B cell (primary cell): ENCODE measurements around the gene MMGT1. TPM values are rescaled to one million over a fixed set of nuclear protein-coding genes. Genes with fewer than 3 reads are reported as not detected.
"Not testable (repeated sequence)": the region's sequence is repeated elsewhere in the genome, so short reads cannot be mapped to it uniquely, and the experiment has no call there.

Experiments used
- ATAC-seq: fragments of 200-7000 bp; cut with Tn5 transposase; one replicate; pipeline ENCODE4 v1.10.0; 2021; ENCODE audit warnings: low read depth, mild to moderate bottlenecking, moderate number of reproducible peaks, moderate library complexity
- CTCF ChIA-PET: fragments of 350-600 bp; sonication (Branson Sonifier 250); formaldehyde crosslinking; loops from one replicate; lab custom pipeline; 2021; ENCODE audit warnings: antibody characterized with exemption, inconsistent platforms; lab: Charles Lee
- POLR2A ChIA-PET: fragments of 350-600 bp; sonication (Branson Sonifier 250); formaldehyde crosslinking; loops from one replicate; lab custom pipeline; 2021; ENCODE audit warnings: antibody characterized with exemption; lab: Charles Lee
- DNase-seq: peaks from one replicate; pipeline ENCODE4 v3.0.0; 2013
- H2AFZ ChIP-seq: 2 replicates; pipeline ENCODE4 v1.6.1; 2012; ENCODE audit warnings: mild to moderate bottlenecking, low read depth, low read length; ENCODE audit not compliant: insufficient read depth, poor library complexity, severe bottlenecking
- H3K27ac ChIP-seq, 2 donors: 1 replicate in 1 of 2; 2 replicates in 1 of 2; pipeline ENCODE4 v1.5.1; 2012 to 2013; ENCODE audit warnings: low read length in 2 of 2, mild to moderate bottlenecking in 2 of 2, moderate library complexity in 1 of 2
- H3K27me3 ChIP-seq, 4 experiments: fragments of 200-600 bp in 1 of 4; sonication (generic) in 1 of 4; replicated peaks in 1 of 4; 1 replicate in 2 of 4; 2 replicates in 2 of 4; pipeline versions ENCODE4 v1.6.1 to v1.7.0; 2013 to 2016; ENCODE audit warnings: low read length in 3 of 4, mild to moderate bottlenecking in 2 of 4, mixed read lengths in 1 of 4, moderate library complexity in 1 of 4; ENCODE audit not compliant: insufficient read depth in 4 of 4, control insufficient read depth in 3 of 4; ENCODE audit errors: control extremely low read depth in 1 of 4
- H3K36me3 ChIP-seq, 2 experiments: replicated peaks in 1 of 2; 1 replicate in 1 of 2; 2 replicates in 1 of 2; pipeline versions ENCODE4 v1.6.1 to v1.7.1; 2013; ENCODE audit warnings: low read length in 1 of 2; ENCODE audit not compliant: insufficient read depth in 2 of 2, control insufficient read depth in 1 of 2; ENCODE audit errors: control extremely low read depth in 1 of 2, extremely low read depth in 1 of 2
- H3K4me1 ChIP-seq, 2 donors: fragments of 200-600 bp in 1 of 2; sonication (generic) in 1 of 2; 1 replicate in 1 of 2; 2 replicates in 1 of 2; pipeline versions ENCODE4 v1.5.1 to v1.6.1; 2013 to 2017; ENCODE audit warnings: low read length in 2 of 2; ENCODE audit not compliant: control insufficient read depth in 2 of 2, insufficient read depth in 2 of 2
- H3K4me2 ChIP-seq: replicated peaks from 2 replicates; pipeline ENCODE3; 2012; ENCODE audit warnings: mild to moderate bottlenecking, low read depth, low read length; ENCODE audit not compliant: poor library complexity, severe bottlenecking
- H3K4me3 ChIP-seq, 5 experiments: fragments of 200-600 bp in 1 of 5; sonication (generic) in 1 of 5; 1 replicate in 3 of 5; 2 replicates in 2 of 5; pipeline versions ENCODE4 v1.5.1 to v1.7.0; 2011 to 2016; ENCODE audit warnings: low read length in 4 of 5, mild to moderate bottlenecking in 4 of 5, low read depth in 2 of 5, control low read depth in 1 of 5, moderate library complexity in 1 of 5; ENCODE audit not compliant: insufficient read depth in 1 of 5; ENCODE audit errors: control extremely low read depth in 1 of 5, extremely low read depth in 1 of 5
- H3K79me2 ChIP-seq: fragments of 200-600 bp; sonication (generic); one replicate; pipeline ENCODE4 v1.6.0; 2016; ENCODE audit warnings: low read length; ENCODE audit not compliant: control insufficient read depth, insufficient read depth
- H3K9ac ChIP-seq: fragments of 200-600 bp; sonication (generic); 2 replicates; pipeline ENCODE4 v1.6.1; 2017; ENCODE audit warnings: mild to moderate bottlenecking, low read length, moderate library complexity
- H3K9me3 ChIP-seq, 3 donors: one replicate each; pipeline versions ENCODE4 v1.6.1 to v1.7.1; 2013; ENCODE audit warnings: low read length in 2 of 3; ENCODE audit not compliant: control insufficient read depth in 2 of 3, insufficient read depth in 1 of 3; ENCODE audit errors: control extremely low read depth in 1 of 3
- H4K20me1 ChIP-seq: 2 replicates; pipeline ENCODE4 v1.6.0; 2012; ENCODE audit warnings: mild to moderate bottlenecking, low read length; ENCODE audit not compliant: insufficient read depth, control insufficient read depth, poor library complexity, severe bottlenecking
- H3K27ac Mint-ChIP-seq: one replicate; pipeline ENCODE4 v1.8.0; 2021; ENCODE audit warnings: mixed read lengths
- H3K27me3 Mint-ChIP-seq: one replicate; pipeline ENCODE4 v1.8.0; 2021; ENCODE audit warnings: mixed read lengths
- H3K4me1 Mint-ChIP-seq: one replicate; pipeline ENCODE4 v1.8.0; 2021; ENCODE audit warnings: mixed read lengths
- H3K4me3 Mint-ChIP-seq: one replicate; pipeline ENCODE4 v1.8.0; 2021; ENCODE audit warnings: mixed read lengths
- H3K9me3 Mint-ChIP-seq: one replicate; pipeline ENCODE4 v1.8.0; 2022; ENCODE audit warnings: mixed read lengths; ENCODE audit not compliant: insufficient read depth
- EZH2 ChIP-seq: IDR thresholded peaks from 2 replicates; pipeline ENCODE4 v1.6.1; 2012; ENCODE audit warnings: borderline replicate concordance, low read depth, mild to moderate bottlenecking, moderate library complexity, low read length; ENCODE audit not compliant: insufficient read depth, poor library complexity, severe bottlenecking
- WGBS: methylation state at CpG from one replicate; pipeline ENCODE4 v1.1.5; 2013; ENCODE audit warnings: missing lambda C conversion rate; ENCODE audit not compliant: insufficient coverage; 5-methylcytosine and 5-hydroxymethylcytosine counted together
- intact Hi-C: fragments of 100-400 bp; cut with micrococcal nuclease; formaldehyde crosslinking; loops from one replicate; pipeline ENCODE4 v1.10.0; 2022
- polyA plus RNA-seq: library from polyadenylated mRNA; depleted of rRNA; stranded (reverse); fragments of >200 nt; gene quantifications from 2 replicates; pipeline ENCODE4 v1.2.3, GENCODE V29; 2012
- total RNA-seq, 2 donors: library from RNA; stranded (reverse); fragments of 120-200 nt in 1 of 2; gene quantifications; 1 replicate in 1 of 2; 2 replicates in 1 of 2; pipeline versions ENCODE4 v1.2.3 to v1.2.4, GENCODE V29; 2013 to 2022
- TF ChIP-seq, protein P1 (sequence below): fragments of 200-600 bp; IDR thresholded peaks from one replicate; pipeline ENCODE4 v1.8.0; 2022; ENCODE audit warnings: antibody characterized with exemption, mild to moderate bottlenecking

Gene MMGT1
- total and polyA plus RNA-seq, 2 donors (not counting 1 experiment from before 2014, with no cell fraction given) = 7.9 to 25.1 TPM

DNA sequence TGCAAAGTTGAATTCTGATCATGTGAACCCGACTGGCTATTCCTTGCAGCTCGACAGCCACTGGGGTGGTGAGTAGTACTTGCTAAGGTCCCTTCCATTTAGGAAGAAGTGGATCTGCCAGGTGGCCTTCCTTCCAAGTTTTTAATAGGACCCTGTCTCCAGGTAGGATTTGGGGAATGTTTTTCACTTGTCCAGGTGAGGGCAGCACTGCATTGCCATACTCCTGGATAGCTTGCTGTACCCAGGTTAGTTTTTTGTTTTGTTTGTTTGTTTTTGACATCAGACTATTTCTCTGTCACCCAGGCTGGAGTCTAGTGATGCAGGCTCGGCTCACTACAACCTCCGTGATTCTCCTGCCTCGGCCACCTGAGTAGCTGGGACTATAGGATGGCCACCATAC, 50.4 kb downstream of the MMGT1 start:
- Histone ChIP-seq H3K9ac (no peak overlapping the region), H3K27ac (no peak overlapping the region), H2AFZ (no peak overlapping the region), H3K4me3 (no peak overlapping the region), H3K79me2 (no peaks in the 10 kb centered on the region), H3K9me3 (no peaks in the 10 kb centered on the region), H3K4me2 (no peak overlapping the region), H4K20me1 (no peaks in the 10 kb centered on the region), H3K4me1 (no peaks in the 10 kb centered on the region), H3K36me3 (no peaks in the 10 kb centered on the region), H3K27me3 (no peaks in the 10 kb centered on the region)
- Mint-ChIP-seq H3K4me3 (no peak overlapping the region), H3K9me3 (no peaks in the 10 kb centered on the region), H3K27me3 (no peaks in the 10 kb centered on the region), H3K4me1 (no peaks in the 10 kb centered on the region), H3K27ac (no peak overlapping the region)
- CTCF ChIA-PET = interaction anchor here (1.4 kb wide), 1 partner anchor 9 kb away, joined by 7 read pairs; no protein-coding TSS in a partner anchor
- TF ChIP-seq EZH2 = no peak
- TF ChIP-seq, protein P1, sequence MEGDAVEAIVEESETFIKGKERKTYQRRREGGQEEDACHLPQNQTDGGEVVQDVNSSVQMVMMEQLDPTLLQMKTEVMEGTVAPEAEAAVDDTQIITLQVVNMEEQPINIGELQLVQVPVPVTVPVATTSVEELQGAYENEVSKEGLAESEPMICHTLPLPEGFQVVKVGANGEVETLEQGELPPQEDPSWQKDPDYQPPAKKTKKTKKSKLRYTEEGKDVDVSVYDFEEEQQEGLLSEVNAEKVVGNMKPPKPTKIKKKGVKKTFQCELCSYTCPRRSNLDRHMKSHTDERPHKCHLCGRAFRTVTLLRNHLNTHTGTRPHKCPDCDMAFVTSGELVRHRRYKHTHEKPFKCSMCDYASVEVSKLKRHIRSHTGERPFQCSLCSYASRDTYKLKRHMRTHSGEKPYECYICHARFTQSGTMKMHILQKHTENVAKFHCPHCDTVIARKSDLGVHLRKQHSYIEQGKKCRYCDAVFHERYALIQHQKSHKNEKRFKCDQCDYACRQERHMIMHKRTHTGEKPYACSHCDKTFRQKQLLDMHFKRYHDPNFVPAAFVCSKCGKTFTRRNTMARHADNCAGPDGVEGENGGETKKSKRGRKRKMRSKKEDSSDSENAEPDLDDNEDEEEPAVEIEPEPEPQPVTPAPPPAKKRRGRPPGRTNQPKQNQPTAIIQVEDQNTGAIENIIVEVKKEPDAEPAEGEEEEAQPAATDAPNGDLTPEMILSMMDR = no peak
- WGBS = 67% methylated on average over 1 of the region's 5 CpGs
- intact Hi-C loops = no loop called here
- POLR2A ChIA-PET = no interaction called here
- ATAC-seq (no peak), DNase-seq (no peak)

DNA sequence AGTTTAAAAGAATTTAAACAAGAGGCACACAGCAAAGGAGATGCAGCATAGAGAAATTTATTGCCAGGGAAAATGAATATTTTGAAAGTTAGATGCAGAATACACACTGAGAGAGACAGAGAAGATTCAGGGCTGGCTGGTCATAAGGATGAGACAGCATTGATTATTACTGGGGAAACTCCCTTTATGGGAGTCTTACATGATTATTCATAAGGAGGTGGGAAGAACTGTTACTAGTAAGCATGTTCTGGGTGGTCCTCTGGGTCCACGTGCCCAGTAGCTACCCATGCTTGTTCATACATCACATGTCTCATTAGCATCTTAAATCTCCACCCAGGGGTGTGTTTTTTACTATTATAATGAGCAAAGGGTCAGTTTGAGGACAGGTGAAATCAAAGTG, 53.3 kb downstream of the MMGT1 start:
- ATAC-seq, H3K27me3 Mint-ChIP-seq, H3K9me3 ChIP-seq, H4K20me1 ChIP-seq, H3K4me2 ChIP-seq, H3K27me3 ChIP-seq, H3K36me3 ChIP-seq, H3K4me1 Mint-ChIP-seq, H3K27ac ChIP-seq, H3K79me2 ChIP-seq, intact Hi-C loops, H3K9ac ChIP-seq, H3K9me3 Mint-ChIP-seq, H3K4me3 ChIP-seq, POLR2A ChIA-PET, DNase-seq, H2AFZ ChIP-seq, H3K27ac Mint-ChIP-seq, H3K4me1 ChIP-seq, H3K4me3 Mint-ChIP-seq: not testable (repeated sequence)
- no CpG with 5 or more reads among the region's 1 CpG for WGBS
- CTCF ChIA-PET = interaction anchor here (3.0 kb wide), 1 partner anchor 11 kb away, joined by 8 read pairs; no protein-coding TSS in a partner anchor
